IMR-90 (cell line): Measurements from ENCODE around the gene AJM1. TPM values are rescaled to one million over a fixed set of nuclear protein-coding genes. Genes with fewer than 3 reads are reported as not detected.

ENCODE experiments used
- ATAC-seq: fragments of 200-7000 bp; cut with Tn5 transposase; 2 replicates; pipeline ENCODE4 v1.9.1; 2020; ENCODE audit warnings: low read depth, mild to moderate bottlenecking, moderate library complexity
- BruUV-seq: library from RNA; stranded (reverse); fragments of 400-500 nt; replicated peaks from 2 replicates; lab custom pipeline; 2021; lab: Mats Ljungman, UMichigan
- CTCF ChIA-PET: fragments of 300-600 bp; formaldehyde crosslinking; extraction: SDS; loops from one replicate; lab custom pipeline; 2021; ENCODE audit warnings: antibody characterized with exemption; lab: Yijun Ruan, JAX
- POLR2A ChIA-PET: fragments of 300-600 bp; sonication (Branson Sonifier 250); formaldehyde crosslinking; loops from one replicate; lab custom pipeline; 2022; ENCODE audit warnings: antibody characterized with exemption; ENCODE audit not compliant: unreplicated experiment; lab: Charles Lee
- DNase-seq: peaks from one replicate; pipeline ENCODE4 v3.0.0; 2013
- H2AFZ ChIP-seq: replicated peaks from 2 replicates; pipeline ENCODE3; 2013; ENCODE audit warnings: low read length, mild to moderate bottlenecking; ENCODE audit not compliant: poor library complexity
- H2AK5ac ChIP-seq: 2 replicates; pipeline ENCODE4 v1.6.1; 2013; ENCODE audit warnings: low read depth, low read length, inconsistent platforms
- H2AK9ac ChIP-seq: replicated peaks from 2 replicates; pipeline ENCODE3; 2013; ENCODE audit warnings: mild to moderate bottlenecking, low read depth, low read length, moderate library complexity; ENCODE audit not compliant: poor library complexity
- H2BK120ac ChIP-seq: 2 replicates; pipeline ENCODE4 v1.6.1; 2013; ENCODE audit warnings: low read depth, low read length, inconsistent platforms
- H2BK15ac ChIP-seq: 3 replicates; pipeline ENCODE4 v1.6.1; 2013; ENCODE audit warnings: low read depth, low read length, inconsistent platforms
- H2BK20ac ChIP-seq: 2 replicates; pipeline ENCODE4 v1.6.1; 2013; ENCODE audit warnings: low read depth, mild to moderate bottlenecking, inconsistent platforms, low read length, moderate library complexity
- H2BK5ac ChIP-seq: 2 replicates; pipeline ENCODE4 v1.6.1; 2013; ENCODE audit warnings: mild to moderate bottlenecking, low read depth, low read length, inconsistent platforms; ENCODE audit not compliant: poor library complexity, severe bottlenecking
- H3K14ac ChIP-seq: replicated peaks from 2 replicates; pipeline ENCODE4 v1.6.1; 2013; ENCODE audit warnings: low read depth, low read length, inconsistent platforms
- H3K18ac ChIP-seq: 2 replicates; pipeline ENCODE4 v1.6.1; 2013; ENCODE audit warnings: low read depth, low read length, control low read depth
- H3K23ac ChIP-seq: 2 replicates; pipeline ENCODE4 v1.6.1; 2013; ENCODE audit warnings: low read depth, low read length, inconsistent platforms
- H3K27ac ChIP-seq: 2 replicates; pipeline ENCODE4 v1.5.1; 2013; ENCODE audit warnings: mild to moderate bottlenecking, control low read depth, low read length; ENCODE audit not compliant: insufficient read depth
- H3K27me3 ChIP-seq: 2 replicates; pipeline ENCODE4 v1.6.1; 2013; ENCODE audit warnings: low read length; ENCODE audit not compliant: control insufficient read depth, insufficient read depth
- H3K36me3 ChIP-seq: 2 replicates; pipeline ENCODE4 v1.6.1; 2013; ENCODE audit warnings: low read length, mixed read lengths; ENCODE audit not compliant: control insufficient read depth, insufficient read depth
- H3K4ac ChIP-seq: 2 replicates; pipeline ENCODE4 v1.6.1; 2013; ENCODE audit warnings: low read depth, low read length, inconsistent platforms
- H3K4me1 ChIP-seq: 2 replicates; pipeline ENCODE4 v1.6.1; 2013; ENCODE audit warnings: low read length, mixed read lengths; ENCODE audit not compliant: control insufficient read depth, insufficient read depth
- H3K4me2 ChIP-seq: 2 replicates; pipeline ENCODE4 v1.6.1; 2013; ENCODE audit warnings: low read depth, mild to moderate bottlenecking, control low read depth, low read length, moderate library complexity
- H3K4me3 ChIP-seq: 2 replicates; pipeline ENCODE4 v1.5.1; 2013; ENCODE audit warnings: low read depth, mild to moderate bottlenecking, control low read depth, low read length, moderate library complexity; ENCODE audit not compliant: insufficient read depth
- H3K56ac ChIP-seq: 2 replicates; pipeline ENCODE4 v1.6.1; 2013; ENCODE audit warnings: low read length, inconsistent platforms; ENCODE audit not compliant: insufficient read depth; ENCODE audit errors: extremely low read depth
- H3K79me1 ChIP-seq, 2 experiments: 2 replicates each; pipeline ENCODE4 v1.6.1; 2013; ENCODE audit warnings: low read length in 2 of 2, inconsistent platforms in 1 of 2, low read depth in 1 of 2
- H3K9ac ChIP-seq: 2 replicates; pipeline ENCODE4 v1.6.1; 2013; ENCODE audit warnings: low read depth, low read length, control low read depth
- H3K9me1 ChIP-seq: 2 replicates; pipeline ENCODE4 v1.6.1; 2013; ENCODE audit warnings: low read length, inconsistent platforms; ENCODE audit not compliant: insufficient read depth
- H3K9me3 ChIP-seq: 2 replicates; pipeline ENCODE4 v1.6.1; 2013; ENCODE audit warnings: low read length; ENCODE audit not compliant: control insufficient read depth, insufficient read depth
- H4K20me1 ChIP-seq: 2 replicates; pipeline ENCODE4 v1.6.1; 2013; ENCODE audit warnings: low read length, inconsistent platforms; ENCODE audit not compliant: insufficient read depth
- H4K5ac ChIP-seq: 2 replicates; pipeline ENCODE4 v1.6.1; 2013; ENCODE audit warnings: mild to moderate bottlenecking, low read depth, low read length, control low read depth
- H4K8ac ChIP-seq, 2 experiments: 2 replicates each; pipeline ENCODE4 v1.6.1; 2013; ENCODE audit warnings: low read depth in 2 of 2, low read length in 2 of 2, control low read depth in 1 of 2, inconsistent platforms in 1 of 2
- H4K91ac ChIP-seq: 2 replicates; pipeline ENCODE4 v1.6.1; 2013; ENCODE audit warnings: low read depth, low read length, inconsistent platforms; ENCODE audit not compliant: insufficient read depth
- BHLHE40 ChIP-seq: fragments of 150-350 bp; IDR thresholded peaks from 2 replicates; pipeline ENCODE4 v1.6.1; 2016; ENCODE audit warnings: mild to moderate bottlenecking, low read depth, low read length
- CEBPB ChIP-seq: IDR thresholded peaks from 2 replicates; pipeline ENCODE4 v1.6.1; 2012; ENCODE audit warnings: low read depth, low read length, improper control_type of control experiment
- CHD1 ChIP-seq: IDR thresholded peaks from 2 replicates; pipeline ENCODE4 v1.6.1; 2012; ENCODE audit warnings: low read depth, low read length, improper control_type of control experiment
- ELK1 ChIP-seq: fragments of 150-350 bp; IDR thresholded peaks from 2 replicates; pipeline ENCODE4 v1.6.1; 2016; ENCODE audit warnings: low read depth, mild to moderate bottlenecking, low read length, moderate library complexity, borderline replicate concordance
- FOS ChIP-seq: fragments of 150-350 bp; IDR thresholded peaks from 2 replicates; pipeline ENCODE4 v1.6.1; 2016; ENCODE audit warnings: low read depth, low read length
- MAZ ChIP-seq: IDR thresholded peaks from 2 replicates; pipeline ENCODE4 v1.6.1; 2012; ENCODE audit warnings: low read depth, mild to moderate bottlenecking, low read length, improper control_type of control experiment, moderate library complexity, borderline replicate concordance
- MXI1 ChIP-seq: IDR thresholded peaks from 2 replicates; pipeline ENCODE4 v1.6.1; 2012; ENCODE audit warnings: low read depth, mild to moderate bottlenecking, low read length, moderate library complexity, borderline replicate concordance
- NFE2L2 ChIP-seq: fragments of 150-350 bp; IDR thresholded peaks from 2 replicates; pipeline ENCODE4 v1.6.1; 2016; ENCODE audit warnings: low read depth, mild to moderate bottlenecking, low read length
- RCOR1 ChIP-seq: IDR thresholded peaks from 2 replicates; pipeline ENCODE4 v1.6.1; 2012; ENCODE audit warnings: mild to moderate bottlenecking, low read length, improper control_type of control experiment; ENCODE audit not compliant: insufficient replicate concordance
- RFX5 ChIP-seq: IDR thresholded peaks from 2 replicates; pipeline ENCODE4 v1.8.0; 2012; ENCODE audit warnings: low read depth, mild to moderate bottlenecking, low read length, moderate library complexity
- SMC3 ChIP-seq: fragments of 150-350 bp; IDR thresholded peaks from 2 replicates; pipeline ENCODE4 v1.6.1; 2016; ENCODE audit warnings: low read depth, mild to moderate bottlenecking, antibody characterized with exemption, low read length, moderate library complexity
- WGBS, 2 experiments: methylation state at CpG; one replicate each; pipeline versions ENCODE4 v1.1.5 to v1.1.7; 2013; ENCODE audit warnings: missing lambda C conversion rate in 2 of 2; ENCODE audit not compliant: insufficient read length in 1 of 2; ENCODE audit errors: extremely low coverage in 2 of 2; 5-methylcytosine and 5-hydroxymethylcytosine counted together
- dilution Hi-C: fragments of 300-500 bp; cut with HindIII; formaldehyde crosslinking; loops from one replicate; pipeline ENCODE4 v1.14.3; 2018; ENCODE audit warnings: low sequenced_read_pairs; ENCODE audit not compliant: unreplicated experiment
- in situ Hi-C: fragments of 300-500 bp; cut with MboI; formaldehyde crosslinking; loops from 3 replicates; pipeline ENCODE4 v1.14.3; 2019; ENCODE audit warnings: low sequenced_read_pairs, inconsistent platforms, mixed read lengths
- intact Hi-C: fragments of 100-400 bp; cut with micrococcal nuclease; formaldehyde crosslinking; loops from 2 replicates; pipeline ENCODE4 v1.10.0; 2022
- polyA plus RNA-seq, 3 experiments: library from polyadenylated mRNA; depleted of rRNA; stranded (reverse); fragments of >200 nt; gene quantifications; 2 replicates each; pipeline ENCODE4 v1.2.3, GENCODE V29; 2012; ENCODE audit warnings: low replicate concordance in 1 of 3
- total RNA-seq: library from RNA; depleted of rRNA; stranded (reverse); fragments of >200 nt; gene quantifications from 2 replicates; pipeline ENCODE4 v1.2.3, GENCODE V29; 2012
- TF ChIP-seq, protein P1 (sequence below): conservative IDR thresholded peaks from 2 replicates; pipeline ENCODE4 v1.5.1; 2012; ENCODE audit warnings: mild to moderate bottlenecking, low read depth, low read length, improper control_type of control experiment
- TF ChIP-seq, protein P2 (sequence below): fragments of 150-350 bp; IDR thresholded peaks from 2 replicates; pipeline ENCODE4 v1.6.1; 2017; ENCODE audit warnings: mild to moderate bottlenecking, antibody characterized with exemption, low read length, low read depth

The AJM1 gene
- total and polyA plus RNA-seq, 2 of the 4 experiments (the other 2 are of a cell fraction), result 0.18 to 1.5 TPM

GRCh38 chr9:136835932-136836904, 6.1 kb upstream of the AJM1 start:
- CTCF ChIA-PET, result no interaction called here
- ATAC-seq (no peak), DNase-seq (no peak)
- no peak overlapping the region for H3K56ac ChIP-seq
- peaks cover 2% of the 10 kb centered on the region; the same call in 1 of the 2 replicates for H3K9me1 ChIP-seq
- no peak overlapping the region for H4K91ac ChIP-seq
- no peak overlapping the region for H3K4me2 ChIP-seq
- intact Hi-C loops (no loop called here), dilution Hi-C loops (no loop called here), in situ Hi-C loops (no loop called here)
- peaks cover 5% of the 10 kb centered on the region for H3K4me1 ChIP-seq
- no peak overlapping the region for H4K8ac ChIP-seq
- no peak overlapping the region for H4K5ac ChIP-seq
- no peak overlapping the region for H2AFZ ChIP-seq
- H3K36me3 ChIP-seq, result peaks cover 31% of the 10 kb centered on the region
- H3K9me3 ChIP-seq, result no peaks in the 10 kb centered on the region
- H3K27me3 ChIP-seq, result no peaks in the 10 kb centered on the region
- no peak overlapping the region for H2BK15ac ChIP-seq
- BruUV-seq, result no TSS peak
- no peak overlapping the region for H3K18ac ChIP-seq
- H2BK5ac ChIP-seq, result no peak overlapping the region
- no peak overlapping the region for H2BK20ac ChIP-seq
- H4K20me1 ChIP-seq, result peaks cover 4% of the 10 kb centered on the region; the same call in 1 of the 2 replicates
- 86% methylated on average over 11 of the region's 21 CpGs; no CpG with 5 or more reads in 1 of the 2 experiments for WGBS, 2 experiments
- H3K9ac ChIP-seq, result no peak overlapping the region
- H3K14ac ChIP-seq, result no peak overlapping the region
- no peak overlapping the region for H2AK5ac ChIP-seq
- no peak overlapping the region for H3K4ac ChIP-seq
- H2BK120ac ChIP-seq, result no peak overlapping the region
- H3K23ac ChIP-seq, result no peak overlapping the region
- no peaks in the 10 kb centered on the region; a peak in 1 of 4 replicates for H3K79me1 ChIP-seq
- H3K4me3 ChIP-seq, result no peak overlapping the region
- H3K27ac ChIP-seq, result no peak overlapping the region
- POLR2A ChIA-PET, result no interaction called here
- peak overlapping the region; percentile 55 for H2AK9ac ChIP-seq
- TF ChIP-seq RFX5 (no peak), ELK1 (no peak), RCOR1 (no peak), FOS (no peak), MXI1 (no peak), NFE2L2 (no peak), MAZ (no peak), CHD1 (no peak), BHLHE40 (no peak), CEBPB (no peak), SMC3 (no peak)
- TF ChIP-seq, protein P1, sequence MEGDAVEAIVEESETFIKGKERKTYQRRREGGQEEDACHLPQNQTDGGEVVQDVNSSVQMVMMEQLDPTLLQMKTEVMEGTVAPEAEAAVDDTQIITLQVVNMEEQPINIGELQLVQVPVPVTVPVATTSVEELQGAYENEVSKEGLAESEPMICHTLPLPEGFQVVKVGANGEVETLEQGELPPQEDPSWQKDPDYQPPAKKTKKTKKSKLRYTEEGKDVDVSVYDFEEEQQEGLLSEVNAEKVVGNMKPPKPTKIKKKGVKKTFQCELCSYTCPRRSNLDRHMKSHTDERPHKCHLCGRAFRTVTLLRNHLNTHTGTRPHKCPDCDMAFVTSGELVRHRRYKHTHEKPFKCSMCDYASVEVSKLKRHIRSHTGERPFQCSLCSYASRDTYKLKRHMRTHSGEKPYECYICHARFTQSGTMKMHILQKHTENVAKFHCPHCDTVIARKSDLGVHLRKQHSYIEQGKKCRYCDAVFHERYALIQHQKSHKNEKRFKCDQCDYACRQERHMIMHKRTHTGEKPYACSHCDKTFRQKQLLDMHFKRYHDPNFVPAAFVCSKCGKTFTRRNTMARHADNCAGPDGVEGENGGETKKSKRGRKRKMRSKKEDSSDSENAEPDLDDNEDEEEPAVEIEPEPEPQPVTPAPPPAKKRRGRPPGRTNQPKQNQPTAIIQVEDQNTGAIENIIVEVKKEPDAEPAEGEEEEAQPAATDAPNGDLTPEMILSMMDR, result no peak
- TF ChIP-seq, protein P2, sequence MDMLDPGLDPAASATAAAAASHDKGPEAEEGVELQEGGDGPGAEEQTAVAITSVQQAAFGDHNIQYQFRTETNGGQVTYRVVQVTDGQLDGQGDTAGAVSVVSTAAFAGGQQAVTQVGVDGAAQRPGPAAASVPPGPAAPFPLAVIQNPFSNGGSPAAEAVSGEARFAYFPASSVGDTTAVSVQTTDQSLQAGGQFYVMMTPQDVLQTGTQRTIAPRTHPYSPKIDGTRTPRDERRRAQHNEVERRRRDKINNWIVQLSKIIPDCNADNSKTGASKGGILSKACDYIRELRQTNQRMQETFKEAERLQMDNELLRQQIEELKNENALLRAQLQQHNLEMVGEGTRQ, result no peak
